Thymus (tissue), 11 donors: ENCODE data around the gene EXOSC5. TPM values are rescaled to one million over a fixed set of nuclear protein-coding genes. Genes with fewer than 3 reads are reported as not detected.
"Not testable (repeated sequence)": the region's sequence is repeated elsewhere in the genome, so short reads cannot be mapped to it uniquely, and the experiment has no call there.

ENCODE experiments used
- DNase-seq, 9 donors: peaks; one replicate each; pipeline ENCODE4 v3.0.0-alpha.2; 2013; ENCODE audit warnings: low spot score in 9 of 9, low read depth in 6 of 9, missing footprints in 1 of 9
- H3K27ac ChIP-seq, 2 donors: one replicate each; pipeline ENCODE4 v1.5.1; 2013; ENCODE audit warnings: control low read depth in 1 of 2, low read depth in 1 of 2, low read length in 1 of 2, mild to moderate bottlenecking in 1 of 2, moderate library complexity in 1 of 2
- H3K27me3 ChIP-seq, 2 donors: one replicate each; pipeline ENCODE4 v1.5.1; 2013; ENCODE audit warnings: low read length in 1 of 2; ENCODE audit not compliant: control insufficient read depth in 2 of 2, insufficient read depth in 1 of 2
- H3K36me3 ChIP-seq, 2 donors: one replicate each; pipeline ENCODE4 v1.5.1; 2013; ENCODE audit warnings: low read length in 1 of 2, mild to moderate bottlenecking in 1 of 2, moderate library complexity in 1 of 2; ENCODE audit not compliant: control insufficient read depth in 2 of 2, insufficient read depth in 2 of 2
- H3K4me1 ChIP-seq, 2 donors: one replicate each; pipeline ENCODE4 v1.5.1; 2013; ENCODE audit warnings: low read length in 2 of 2; ENCODE audit not compliant: control insufficient read depth in 2 of 2, insufficient read depth in 2 of 2
- H3K4me3 ChIP-seq, 2 donors: one replicate each; pipeline ENCODE4 v1.5.1; 2013; ENCODE audit warnings: low read length in 2 of 2, control low read depth in 1 of 2, mild to moderate bottlenecking in 1 of 2
- H3K9me3 ChIP-seq, 2 donors: one replicate each; pipeline ENCODE4 v1.5.1; 2013; ENCODE audit warnings: low read length in 1 of 2, mild to moderate bottlenecking in 1 of 2; ENCODE audit not compliant: control insufficient read depth in 2 of 2, insufficient read depth in 1 of 2
- WGBS: extraction: QIAGEN DNeasy Blood & Tissue Kit; methylation state at CpG from one replicate; pipeline ENCODE4 v1.1.7; 2013; 5-methylcytosine and 5-hydroxymethylcytosine counted together
- polyA plus RNA-seq: library from polyadenylated mRNA; stranded (reverse); fragments of 200-250 nt; gene quantifications from one replicate; pipeline ENCODE4 v1.2.3, GENCODE V29; 2013
- total RNA-seq: library from RNA; stranded (reverse); fragments of 120-200 nt; gene quantifications from one replicate; pipeline ENCODE4 v1.2.4, GENCODE V29; 2013
- donor health status: healthy.

Gene EXOSC5
- total and polyA plus RNA-seq, 2 donors, result 20.2 to 20.3 TPM

GRCh38 chr19:41351339-41352245 lies 45.6 kb downstream of the EXOSC5 start:
- H3K9me3 ChIP-seq, result no peaks in the 10 kb centered on the region
- DNase-seq, result peak in 3 of 9 donors; percentile 56 to 81 (median 63)
- peaks cover 0 to 4% of the 10 kb centered on the region in 2 donors for H3K27me3 ChIP-seq
- peaks cover 14 to 48% of the 10 kb centered on the region in 2 donors for H3K4me1 ChIP-seq
- H3K27ac ChIP-seq, result peak overlapping the region; percentile 41 to 56
- under 1% methylated on average over 58 of the region's 58 CpGs for WGBS
- peaks cover 10 to 17% of the 10 kb centered on the region in 2 donors for H3K36me3 ChIP-seq
- peak overlapping the region; percentile 77 to 90 for H3K4me3 ChIP-seq

- no peak for DNase-seq
- Histone ChIP-seq H3K27me3 (peaks cover 0 to 4% of the 10 kb centered on the region in 2 donors), H3K4me3 (peak overlapping the region; percentile 77 to 90), H3K36me3 (peaks cover 17 to 19% of the 10 kb centered on the region in 2 donors), H3K4me1 (peaks cover 14 to 48% of the 10 kb centered on the region in 2 donors), H3K9me3 (no peaks in the 10 kb centered on the region), H3K27ac (peak overlapping the region; percentile 32 to 54)
- 4% methylated on average over 22 of the region's 22 CpGs for WGBS
Observed at GRCh38 chr19:41350735-41351338, 46.3 kb downstream of the EXOSC5 start.

GRCh38 chr19:41346916-41347315 lies 50.2 kb downstream of the EXOSC5 start:
- not testable (repeated sequence) for H3K27ac ChIP-seq, H3K4me3 ChIP-seq, H3K27me3 ChIP-seq, H3K9me3 ChIP-seq, DNase-seq
- 98% methylated on average over 9 of the region's 9 CpGs for WGBS
- H3K4me1 ChIP-seq, result peaks cover 12 to 25% of the 10 kb centered on the region in 2 donors
- H3K36me3 ChIP-seq, result peaks cover 38 to 46% of the 10 kb centered on the region in 2 donors

GRCh38 chr19:41344162-41344561 lies 53.0 kb downstream of the EXOSC5 start:
- H3K27me3 ChIP-seq, result no peaks in the 10 kb centered on the region
- H3K4me3 ChIP-seq, result no peak overlapping the region
- peaks cover 4 to 6% of the 10 kb centered on the region in 2 donors for H3K4me1 ChIP-seq
- WGBS, result 96% methylated on average over 2 of the region's 2 CpGs
- DNase-seq, result no peak
- H3K9me3 ChIP-seq, result no peaks in the 10 kb centered on the region
- peaks cover 60 to 71% of the 10 kb centered on the region in 2 donors for H3K36me3 ChIP-seq
- no peak overlapping the region for H3K27ac ChIP-seq

GRCh38 chr19:41341669-41342490 lies 55.3 kb downstream of the EXOSC5 start:
- DNase-seq, result peak in 1 of 9 donors; percentile 39
- no peak overlapping the region for H3K27ac ChIP-seq
- WGBS, result 91% methylated on average over 20 of the region's 20 CpGs
- H3K36me3 ChIP-seq, result peaks cover 56 to 61% of the 10 kb centered on the region in 2 donors
- no peak overlapping the region for H3K4me3 ChIP-seq
- no peaks in the 10 kb centered on the region for H3K4me1 ChIP-seq
- H3K9me3 ChIP-seq, result no peaks in the 10 kb centered on the region
- H3K27me3 ChIP-seq, result no peaks in the 10 kb centered on the region

GRCh38 chr19:41339936-41340335 lies 57.2 kb downstream of the EXOSC5 start:
- no peaks in the 10 kb centered on the region for H3K9me3 ChIP-seq
- no peak for DNase-seq
- peaks cover 0 to 4% of the 10 kb centered on the region in 2 donors for H3K4me1 ChIP-seq
- H3K4me3 ChIP-seq, result no peak overlapping the region
- peaks cover 53 to 61% of the 10 kb centered on the region in 2 donors for H3K36me3 ChIP-seq
- 99% methylated on average over 5 of the region's 5 CpGs for WGBS
- no peak overlapping the region for H3K27ac ChIP-seq
- no peaks in the 10 kb centered on the region for H3K27me3 ChIP-seq

Other genes starting within 250 kb of the EXOSC5 start
- 0.99 TPM for gene CYP2S1, start 204.1 kb downstream of the EXOSC5 start, total RNA-seq
- 4.3 TPM for gene CYP2S1, start 204.1 kb downstream of the EXOSC5 start, polyA plus RNA-seq
- gene AXL, start 178.1 kb downstream of the EXOSC5 start, total RNA-seq, result 11.9 TPM
- gene AXL, start 178.1 kb downstream of the EXOSC5 start, polyA plus RNA-seq, result 9.5 TPM
- gene HNRNPUL1, start 133.0 kb downstream of the EXOSC5 start, total RNA-seq, result 67.9 TPM
- 98.7 TPM for gene HNRNPUL1, start 133.0 kb downstream of the EXOSC5 start, polyA plus RNA-seq
- 10.8 TPM for gene CCDC97, start 87.2 kb downstream of the EXOSC5 start, total RNA-seq
- 15.4 TPM for gene CCDC97, start 87.2 kb downstream of the EXOSC5 start, polyA plus RNA-seq
- gene TGFB1, start 43.4 kb downstream of the EXOSC5 start, total RNA-seq, result 5.0 TPM
- gene TGFB1, start 43.4 kb downstream of the EXOSC5 start, polyA plus RNA-seq, result 24.8 TPM
- 9.3 TPM for gene B9D2, start 33.2 kb downstream of the EXOSC5 start, total RNA-seq
- gene B9D2, start 33.2 kb downstream of the EXOSC5 start, polyA plus RNA-seq, result 9.0 TPM
- gene TMEM91, start 20.8 kb downstream of the EXOSC5 start, total RNA-seq, result 4.5 TPM
- 30.8 TPM for gene TMEM91, start 20.8 kb downstream of the EXOSC5 start, polyA plus RNA-seq
- 28.8 TPM for gene BCKDHA, start 459 bp upstream of the EXOSC5 start, total RNA-seq
- gene BCKDHA, start 459 bp upstream of the EXOSC5 start, polyA plus RNA-seq, result 37.7 TPM
- gene B3GNT8, start 30.0 kb upstream of the EXOSC5 start, total RNA-seq, result 0.94 TPM
- 4.1 TPM for gene B3GNT8, start 30.0 kb upstream of the EXOSC5 start, polyA plus RNA-seq
- 28.2 TPM for gene DMAC2, start 42.6 kb upstream of the EXOSC5 start, total RNA-seq
- 29.3 TPM for gene DMAC2, start 42.6 kb upstream of the EXOSC5 start, polyA plus RNA-seq
- gene ERICH4, start 45.8 kb upstream of the EXOSC5 start, total RNA-seq, result not detected
- 0.05 TPM for gene ERICH4, start 45.8 kb upstream of the EXOSC5 start, polyA plus RNA-seq
- gene CEACAM21, start 178.8 kb upstream of the EXOSC5 start, total RNA-seq, result 4.8 TPM
- 11.0 TPM for gene CEACAM21, start 178.8 kb upstream of the EXOSC5 start, polyA plus RNA-seq
- gene CEACAM4, start 229.7 kb upstream of the EXOSC5 start, total RNA-seq, result 0.52 TPM
- 1.9 TPM for gene CEACAM4, start 229.7 kb upstream of the EXOSC5 start, polyA plus RNA-seq